ENCODE results near the gene NKD1. TPM values are rescaled to one million over a fixed set of nuclear protein-coding genes. Genes with fewer than 3 reads are reported as not detected.

NKD1 gene
- total and polyA plus RNA-seq, 4 donors: 2.3 to 14.1 (median 8.0) TPM

DNA sequence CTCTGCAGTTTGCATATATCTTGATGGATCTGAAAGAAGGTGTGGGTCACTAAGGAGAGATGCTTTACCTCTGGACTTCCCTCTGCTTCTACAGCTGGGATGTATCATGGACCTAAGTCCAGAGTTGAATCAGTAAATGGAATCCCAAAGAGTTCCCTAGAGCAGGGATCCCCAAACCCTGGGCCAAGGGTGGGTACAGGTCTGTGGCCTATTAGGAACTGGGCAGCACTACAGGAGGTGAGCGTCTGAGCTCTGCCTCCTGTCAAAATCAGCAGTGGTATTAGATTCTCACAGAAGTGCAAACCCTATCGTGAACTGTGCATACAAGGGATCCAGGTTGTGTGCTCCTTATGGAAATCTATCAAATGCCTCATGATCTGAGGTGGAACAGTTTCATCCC is 39.3 kb downstream of the NKD1 start:
- H3K4me3 ChIP-seq: no peak overlapping the region
- peaks cover 0 to 62% (median 48%) of the 10 kb centered on the region in 5 donors for H3K4me1 ChIP-seq (ENCODE audit: control insufficient read depth in 5 of 5, insufficient read depth in 5 of 5, low read length in 5 of 5)
- TF ChIP-seq, protein P1, sequence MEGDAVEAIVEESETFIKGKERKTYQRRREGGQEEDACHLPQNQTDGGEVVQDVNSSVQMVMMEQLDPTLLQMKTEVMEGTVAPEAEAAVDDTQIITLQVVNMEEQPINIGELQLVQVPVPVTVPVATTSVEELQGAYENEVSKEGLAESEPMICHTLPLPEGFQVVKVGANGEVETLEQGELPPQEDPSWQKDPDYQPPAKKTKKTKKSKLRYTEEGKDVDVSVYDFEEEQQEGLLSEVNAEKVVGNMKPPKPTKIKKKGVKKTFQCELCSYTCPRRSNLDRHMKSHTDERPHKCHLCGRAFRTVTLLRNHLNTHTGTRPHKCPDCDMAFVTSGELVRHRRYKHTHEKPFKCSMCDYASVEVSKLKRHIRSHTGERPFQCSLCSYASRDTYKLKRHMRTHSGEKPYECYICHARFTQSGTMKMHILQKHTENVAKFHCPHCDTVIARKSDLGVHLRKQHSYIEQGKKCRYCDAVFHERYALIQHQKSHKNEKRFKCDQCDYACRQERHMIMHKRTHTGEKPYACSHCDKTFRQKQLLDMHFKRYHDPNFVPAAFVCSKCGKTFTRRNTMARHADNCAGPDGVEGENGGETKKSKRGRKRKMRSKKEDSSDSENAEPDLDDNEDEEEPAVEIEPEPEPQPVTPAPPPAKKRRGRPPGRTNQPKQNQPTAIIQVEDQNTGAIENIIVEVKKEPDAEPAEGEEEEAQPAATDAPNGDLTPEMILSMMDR (IDR thresholded peaks at IDR 0.05; ENCODE audit: control extremely low read depth, extremely low read depth): no peak
- H3K9ac ChIP-seq (ENCODE audit: insufficient read depth in 1 of 2, low read length in 2 of 2): no peak overlapping the region
- DNase-seq (no peak), ATAC-seq (ENCODE audit: insufficient read depth, low FRiP score) (no peak)
- H3K36me3 ChIP-seq (ENCODE audit: control insufficient read depth in 4 of 4, insufficient read depth in 4 of 4, low read length in 4 of 4): peaks cover 0 to 13% (median 4%) of the 10 kb centered on the region in 4 donors
- H3K27me3 ChIP-seq (ENCODE audit: control insufficient read depth in 3 of 3, insufficient read depth in 3 of 3, low read length in 2 of 3): peaks cover 0 to 3% (median 0%) of the 10 kb centered on the region in 3 donors
- 94 to 98% methylated on average over 2 of the region's 2 CpGs for WGBS, 2 donors
- no peaks in the 10 kb centered on the region for H3K9me3 ChIP-seq (ENCODE audit: control insufficient read depth in 4 of 4, insufficient read depth in 3 of 4, low read length in 3 of 4)
- no peak overlapping the region for H3K27ac ChIP-seq (ENCODE audit: low read depth in 1 of 2, low read length in 1 of 2)

DNA sequence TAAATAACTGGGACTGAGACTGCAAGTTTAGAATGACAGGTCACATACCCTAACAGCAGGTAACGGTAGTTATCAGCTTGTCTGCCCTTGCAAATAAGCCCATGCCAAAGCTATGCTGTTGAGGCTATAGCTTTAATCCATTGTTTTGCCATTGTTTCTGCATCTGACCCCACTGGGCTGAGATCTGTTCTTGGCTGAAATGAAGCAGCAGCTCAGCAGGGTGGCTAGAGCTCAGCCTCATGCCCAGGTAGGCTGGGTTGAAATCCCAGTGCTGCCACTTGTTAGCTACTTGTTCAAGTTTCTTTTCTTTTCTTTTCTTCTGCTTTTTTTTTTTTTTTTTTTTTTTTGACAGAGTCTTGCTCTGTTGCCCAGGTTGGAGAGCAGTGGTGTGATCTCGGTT is 40.1 kb downstream of the NKD1 start:
- Histone ChIP-seq H3K36me3 (ENCODE audit: control insufficient read depth in 4 of 4, insufficient read depth in 4 of 4, low read length in 4 of 4) (peaks cover 0 to 14% (median 6%) of the 10 kb centered on the region in 4 donors), H3K27ac (ENCODE audit: low read depth in 1 of 2, low read length in 1 of 2) (no peak overlapping the region), H3K4me3 (no peak overlapping the region), H3K9ac (ENCODE audit: insufficient read depth in 1 of 2, low read length in 2 of 2) (no peak overlapping the region), H3K4me1 (ENCODE audit: control insufficient read depth in 5 of 5, insufficient read depth in 5 of 5, low read length in 5 of 5) (peaks cover 0 to 62% (median 50%) of the 10 kb centered on the region in 5 donors), H3K9me3 (ENCODE audit: control insufficient read depth in 4 of 4, insufficient read depth in 3 of 4, low read length in 3 of 4) (no peaks in the 10 kb centered on the region), H3K27me3 (ENCODE audit: control insufficient read depth in 3 of 3, insufficient read depth in 3 of 3, low read length in 2 of 3) (peaks cover 0 to 3% (median 0%) of the 10 kb centered on the region in 3 donors)
- DNase-seq: no peak
- ATAC-seq (ENCODE audit: insufficient read depth, low FRiP score): no peak
- TF ChIP-seq, protein P1 (IDR thresholded peaks at IDR 0.05; ENCODE audit: control extremely low read depth, extremely low read depth): no peak
- WGBS, 2 donors: 95 to 100% methylated on average over 2 of the region's 2 CpGs

DNA sequence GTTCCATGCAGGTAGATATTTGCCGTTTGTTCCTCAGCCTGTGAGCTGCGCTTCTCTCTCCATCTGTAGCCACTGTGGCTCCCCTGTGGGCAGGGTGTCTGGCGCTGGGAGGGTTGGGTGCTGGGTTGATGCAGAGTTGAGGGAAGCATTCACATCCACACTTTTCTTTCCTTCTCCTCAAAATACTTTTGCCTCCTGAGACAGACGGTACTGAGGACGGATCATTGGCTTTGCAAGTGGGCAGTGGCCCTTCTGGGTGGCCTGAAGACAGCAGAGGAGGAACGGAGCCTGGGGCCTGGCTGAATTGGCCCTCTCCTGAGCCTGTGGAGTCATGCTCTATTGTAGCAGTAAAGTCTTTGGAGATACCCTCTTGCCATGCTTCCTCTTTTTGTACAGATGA is 43.0 kb downstream of the NKD1 start:
- Histone ChIP-seq H3K9me3 (ENCODE audit: control insufficient read depth in 4 of 4, insufficient read depth in 3 of 4, low read length in 3 of 4) (no peaks in the 10 kb centered on the region), H3K27me3 (ENCODE audit: control insufficient read depth in 3 of 3, insufficient read depth in 3 of 3, low read length in 2 of 3) (no peaks in the 10 kb centered on the region), H3K4me1 (ENCODE audit: control insufficient read depth in 5 of 5, insufficient read depth in 5 of 5, low read length in 5 of 5) (peaks cover 0 to 45% (median 31%) of the 10 kb centered on the region in 5 donors), H3K9ac (ENCODE audit: insufficient read depth in 1 of 2, low read length in 2 of 2) (no peak overlapping the region), H3K36me3 (ENCODE audit: control insufficient read depth in 4 of 4, insufficient read depth in 4 of 4, low read length in 4 of 4) (peaks cover 0 to 30% (median 13%) of the 10 kb centered on the region in 4 donors), H3K4me3 (no peak overlapping the region), H3K27ac (ENCODE audit: low read depth in 1 of 2, low read length in 1 of 2) (no peak overlapping the region)
- ATAC-seq (ENCODE audit: insufficient read depth, low FRiP score) (no peak), DNase-seq (no peak)
- TF ChIP-seq, protein P1 (IDR thresholded peaks at IDR 0.05; ENCODE audit: control extremely low read depth, extremely low read depth): no peak
- WGBS, 2 donors: 85 to 89% methylated on average over 6 of the region's 6 CpGs

Measured in lung (tissue), 12 donors.